IPS DF 6.9 (cell line): ENCODE data around the gene WT1.

Experiments used
- DNase-seq: peaks from one replicate; pipeline ENCODE4 v3.0.0-alpha.2; 2013; ENCODE audit warnings: low read depth, low spot score
- H3K27ac ChIP-seq: one replicate; pipeline ENCODE4 v1.5.1; 2013; ENCODE audit warnings: low read length, control low read depth
- H3K27me3 ChIP-seq: 2 replicates; pipeline ENCODE4 v1.6.1; 2013; ENCODE audit warnings: mild to moderate bottlenecking, low read length; ENCODE audit not compliant: control insufficient read depth, insufficient read depth
- H3K36me3 ChIP-seq: 2 replicates; pipeline ENCODE4 v1.6.1; 2013; ENCODE audit warnings: low read length; ENCODE audit not compliant: control insufficient read depth, insufficient read depth
- H3K4me1 ChIP-seq: 2 replicates; pipeline ENCODE4 v1.6.1; 2013; ENCODE audit warnings: low read length; ENCODE audit not compliant: control insufficient read depth, insufficient read depth
- H3K4me3 ChIP-seq: 2 replicates; pipeline ENCODE4 v1.5.1; 2013; ENCODE audit warnings: mild to moderate bottlenecking, low read length
- H3K9me3 ChIP-seq: 2 replicates; pipeline ENCODE4 v1.6.1; 2013; ENCODE audit warnings: low read length, inconsistent platforms; ENCODE audit not compliant: control insufficient read depth, insufficient read depth
- WGBS: extraction: QIAGEN DNeasy Blood & Tissue Kit; methylation state at CpG from one replicate; pipeline ENCODE4 v1.1.7; 2013; ENCODE audit warnings: mixed read lengths, missing lambda C conversion rate; ENCODE audit not compliant: insufficient read length, insufficient coverage; 5-methylcytosine and 5-hydroxymethylcytosine counted together

WT1 gene

DNA sequence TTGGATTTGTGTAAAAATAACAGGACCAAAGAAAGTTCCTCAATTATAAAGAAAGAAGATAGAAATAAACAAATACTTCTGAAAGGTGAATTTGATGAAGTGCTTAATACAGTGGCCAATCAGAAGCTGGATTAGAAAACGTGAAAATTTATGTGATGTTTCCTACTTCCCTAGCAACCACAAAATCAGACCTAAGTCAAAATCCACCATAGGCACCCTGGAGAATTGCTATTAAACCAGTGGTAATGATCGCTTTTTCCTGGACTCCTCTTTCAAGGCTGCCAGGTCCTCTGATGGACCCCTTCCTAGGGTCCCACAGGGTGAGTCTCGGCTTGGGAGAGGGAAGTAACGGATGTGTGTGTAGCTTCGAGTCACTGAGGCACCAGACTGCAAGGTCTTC is 9.6 kb downstream of the WT1 start:
- peaks cover 3% of the 10 kb centered on the region; the same call in 1 of the 2 replicates for H3K4me1 ChIP-seq
- no peaks in the 10 kb centered on the region for H3K9me3 ChIP-seq
- no CpG with 5 or more reads among the region's 5 CpGs for WGBS
- H3K36me3 ChIP-seq, result no peaks in the 10 kb centered on the region; the same call in 1 of the 2 replicates
- H3K4me3 ChIP-seq, result no peak overlapping the region
- peaks cover 53% of the 10 kb centered on the region for H3K27me3 ChIP-seq
- H3K27ac ChIP-seq, result no peak overlapping the region
- DNase-seq, result no peak

DNA sequence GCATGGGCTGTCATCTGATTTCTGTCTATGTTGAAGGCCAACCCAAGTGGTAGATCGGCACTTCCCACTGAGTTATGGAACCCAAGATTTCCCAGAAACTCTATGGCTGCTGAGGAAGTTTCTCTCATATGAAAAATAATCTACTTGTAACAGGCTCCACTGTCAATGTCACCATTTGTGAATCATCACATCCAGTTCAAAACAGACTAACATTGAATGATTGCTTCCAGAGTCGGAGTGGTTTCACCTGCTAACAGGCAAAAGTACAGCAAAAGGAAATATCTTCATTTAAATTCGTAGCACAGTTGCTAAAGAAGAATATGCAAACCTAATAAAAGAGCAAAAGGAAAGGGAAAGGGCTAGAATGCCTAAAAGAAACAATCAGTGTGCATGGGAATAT is 12.8 kb downstream of the WT1 start:
- WGBS, result no CpG with 5 or more reads among the region's 3 CpGs
- Histone ChIP-seq H3K9me3 (no peaks in the 10 kb centered on the region), H3K27ac (no peak overlapping the region), H3K4me3 (no peak overlapping the region), H3K4me1 (peaks cover 3% of the 10 kb centered on the region; the same call in 1 of the 2 replicates), H3K36me3 (no peaks in the 10 kb centered on the region; the same call in 1 of the 2 replicates), H3K27me3 (peaks cover 21% of the 10 kb centered on the region)
- no peak for DNase-seq

DNA sequence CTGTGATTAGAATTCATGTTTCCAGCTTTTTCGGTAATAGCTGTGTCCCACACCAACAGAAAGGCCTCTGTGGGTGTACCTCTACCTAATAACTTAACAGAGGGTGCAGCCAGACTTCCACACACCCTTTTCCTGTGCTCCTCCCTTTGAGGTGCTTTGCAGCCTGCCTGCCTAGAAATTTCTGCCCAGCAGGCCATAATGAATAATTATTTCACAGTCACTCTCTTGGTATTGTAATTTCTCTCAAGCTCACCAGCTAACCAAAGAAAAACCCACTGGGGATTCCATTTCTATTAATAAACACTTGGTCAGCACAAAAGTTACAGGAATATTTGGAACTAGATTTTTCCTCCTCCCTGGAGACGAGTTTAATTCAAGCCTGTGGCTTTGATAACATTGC is 13.3 kb downstream of the WT1 start:
- no peak overlapping the region for H3K4me3 ChIP-seq
- H3K27ac ChIP-seq, result no peak overlapping the region
- WGBS, result no CpG with 5 or more reads among the region's 2 CpGs

DNA sequence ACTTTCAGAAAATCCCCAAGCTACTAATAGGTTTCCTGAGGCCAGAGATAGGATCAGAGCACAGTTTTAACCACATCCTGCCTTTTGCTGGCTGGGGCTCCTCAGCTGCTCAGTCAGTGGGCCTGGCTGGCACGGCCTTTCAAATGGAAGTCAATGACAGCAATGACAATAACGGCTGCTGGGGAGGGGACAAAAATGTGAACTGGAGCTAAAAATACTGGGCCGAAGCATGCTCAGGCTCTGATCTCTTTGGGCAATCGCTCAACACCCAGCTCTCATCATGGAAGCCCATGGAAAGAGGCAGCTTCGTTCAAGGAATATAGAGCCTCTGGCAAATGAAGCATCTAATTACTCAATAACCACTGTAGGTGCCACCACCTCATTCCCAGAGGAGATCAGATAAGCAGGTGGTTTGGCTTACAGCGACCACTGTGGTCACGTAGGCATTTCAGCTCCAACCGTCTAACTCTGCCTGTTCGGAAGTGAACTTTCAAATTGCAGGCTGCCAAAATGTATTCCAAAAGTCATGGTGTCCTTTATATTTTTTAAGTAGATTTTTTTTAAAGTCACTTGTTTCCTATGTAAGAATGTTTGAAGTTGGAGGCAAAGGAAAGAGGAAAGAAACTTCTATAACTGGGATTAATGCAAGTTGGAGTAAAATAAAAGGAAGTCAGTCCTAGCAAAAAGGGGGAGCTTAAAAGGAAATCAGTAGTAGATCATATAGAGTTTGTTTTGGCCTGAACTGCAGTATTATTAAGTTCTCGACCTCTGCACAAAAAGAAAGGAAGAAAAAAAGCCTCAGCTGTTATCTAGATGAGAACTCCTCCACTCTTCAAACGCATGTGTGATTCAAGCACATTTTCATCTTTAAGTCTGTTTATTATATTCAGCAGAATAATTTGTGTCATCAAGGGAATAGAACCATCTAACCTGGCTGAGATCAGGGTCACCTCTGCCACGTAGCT is 14.1 kb downstream of the WT1 start:
- WGBS, result no CpG with 5 or more reads among the region's 12 CpGs
- Histone ChIP-seq H3K4me1 (peaks cover 2% of the 10 kb centered on the region), H3K27ac (no peak overlapping the region), H3K4me3 (no peak overlapping the region), H3K9me3 (no peaks in the 10 kb centered on the region), H3K36me3 (no peaks in the 10 kb centered on the region), H3K27me3 (peaks cover 8% of the 10 kb centered on the region)
- DNase-seq, result no peak

More for the DNA sequence above, 13.3 kb downstream of the WT1 start:
- H3K36me3 ChIP-seq, result no peaks in the 10 kb centered on the region
- DNase-seq, result no peak
- no peaks in the 10 kb centered on the region for H3K4me1 ChIP-seq
- peaks cover 15% of the 10 kb centered on the region for H3K27me3 ChIP-seq
- no peaks in the 10 kb centered on the region for H3K9me3 ChIP-seq

DNA sequence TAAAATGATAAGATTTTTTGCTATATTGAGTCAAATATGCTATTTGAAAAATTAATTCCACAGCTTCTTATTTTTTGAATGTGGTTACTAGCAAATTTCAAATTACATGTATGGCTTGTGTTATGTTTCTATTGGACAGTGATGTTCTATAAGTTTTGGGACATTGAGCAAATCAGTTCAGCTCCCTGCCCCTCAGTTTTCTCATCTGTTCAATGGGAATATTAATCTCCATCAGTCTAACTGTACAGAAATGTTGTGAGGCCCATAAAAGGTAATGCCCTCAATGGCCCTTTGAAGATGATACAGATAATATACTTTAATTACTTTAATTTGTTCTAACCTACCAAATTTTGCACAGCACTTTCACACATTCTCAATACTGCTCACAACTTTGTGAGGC is 15.2 kb downstream of the WT1 start:
- no peaks in the 10 kb centered on the region for H3K9me3 ChIP-seq
- no peak for DNase-seq
- H3K4me3 ChIP-seq, result no peak overlapping the region
- H3K4me1 ChIP-seq, result peaks cover 2% of the 10 kb centered on the region
- H3K36me3 ChIP-seq, result no peaks in the 10 kb centered on the region
- H3K27me3 ChIP-seq, result peaks cover 3% of the 10 kb centered on the region; the same call in 1 of the 2 replicates
- no peak overlapping the region for H3K27ac ChIP-seq

DNA sequence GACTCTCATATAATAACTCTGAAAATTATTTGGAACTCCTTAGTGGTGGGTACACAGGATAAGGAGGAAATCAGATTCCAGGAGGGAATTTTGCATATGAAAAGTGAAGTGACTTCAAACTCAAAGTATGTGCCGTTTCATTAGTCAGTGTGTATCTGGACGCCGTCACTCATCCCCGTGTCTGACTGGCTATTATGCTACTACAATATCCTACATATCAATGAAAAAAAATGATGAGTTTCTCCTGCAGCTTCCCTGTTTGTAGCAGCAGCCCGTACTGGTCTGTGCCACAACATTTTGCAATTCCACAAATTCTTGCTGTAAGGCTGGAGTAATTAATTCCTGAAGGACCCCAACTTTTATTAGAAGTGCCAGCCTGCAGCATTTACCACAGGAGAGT is 16.5 kb downstream of the WT1 start:
- no CpG with 5 or more reads among the region's 5 CpGs for WGBS
- Histone ChIP-seq H3K4me1 (peaks cover 2% of the 10 kb centered on the region), H3K36me3 (no peaks in the 10 kb centered on the region), H3K4me3 (no peak overlapping the region), H3K9me3 (no peaks in the 10 kb centered on the region), H3K27ac (no peak overlapping the region), H3K27me3 (peaks cover 3% of the 10 kb centered on the region; the same call in 1 of the 2 replicates)
- no peak for DNase-seq

DNA sequence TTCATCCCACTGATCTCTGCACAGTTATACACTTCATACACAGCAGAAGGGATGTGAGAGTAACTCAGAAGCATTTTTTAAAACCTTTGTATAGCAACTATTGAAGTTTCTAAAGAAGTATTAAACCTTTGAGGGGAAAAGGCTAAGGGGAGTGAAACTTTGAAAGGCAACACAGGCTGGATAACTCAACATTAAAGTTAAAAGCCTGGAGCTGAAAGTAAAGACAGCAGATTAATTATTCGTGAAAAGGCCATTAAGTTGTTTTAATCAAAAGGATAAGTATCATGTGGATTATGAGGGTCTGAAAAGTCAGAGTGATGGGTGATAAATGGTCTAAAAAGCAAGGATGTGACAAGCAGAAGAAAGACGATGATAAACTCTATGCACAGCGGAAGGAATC is 17.5 kb downstream of the WT1 start:
- H3K4me3 ChIP-seq, result no peak overlapping the region
- H3K27me3 ChIP-seq, result no peaks in the 10 kb centered on the region
- peaks cover 2% of the 10 kb centered on the region for H3K4me1 ChIP-seq
- no peak overlapping the region for H3K27ac ChIP-seq
- WGBS, result no CpG with 5 or more reads among the region's 3 CpGs
- H3K36me3 ChIP-seq, result no peaks in the 10 kb centered on the region
- H3K9me3 ChIP-seq, result no peaks in the 10 kb centered on the region
- DNase-seq, result no peak

DNA sequence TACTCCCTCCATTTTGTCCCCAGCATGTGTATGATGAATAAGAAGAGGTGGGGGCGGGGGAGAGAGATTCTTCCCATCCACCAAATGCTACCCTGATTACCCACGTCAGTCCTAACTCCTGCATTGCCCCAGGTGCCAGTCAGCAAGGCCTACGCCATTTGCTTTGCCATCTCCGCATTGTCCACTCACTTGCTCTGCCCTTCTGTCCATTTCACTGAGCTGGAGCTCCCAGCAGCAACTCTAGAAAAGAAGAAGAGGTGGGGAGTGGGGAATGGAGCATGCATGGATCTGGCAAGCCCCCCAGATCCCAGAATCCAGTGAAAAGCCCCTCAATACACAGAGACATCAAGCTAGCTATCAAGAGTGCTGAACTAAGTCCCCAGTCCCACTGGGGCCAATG is 19.0 kb downstream of the WT1 start:
- no peaks in the 10 kb centered on the region for H3K36me3 ChIP-seq
- no peak overlapping the region for H3K4me3 ChIP-seq
- no peaks in the 10 kb centered on the region for H3K27me3 ChIP-seq
- WGBS, result no CpG with 5 or more reads among the region's 4 CpGs
- no peak overlapping the region for H3K27ac ChIP-seq
- peaks cover 2% of the 10 kb centered on the region for H3K4me1 ChIP-seq
- no peaks in the 10 kb centered on the region for H3K9me3 ChIP-seq
- DNase-seq, result no peak

DNA sequence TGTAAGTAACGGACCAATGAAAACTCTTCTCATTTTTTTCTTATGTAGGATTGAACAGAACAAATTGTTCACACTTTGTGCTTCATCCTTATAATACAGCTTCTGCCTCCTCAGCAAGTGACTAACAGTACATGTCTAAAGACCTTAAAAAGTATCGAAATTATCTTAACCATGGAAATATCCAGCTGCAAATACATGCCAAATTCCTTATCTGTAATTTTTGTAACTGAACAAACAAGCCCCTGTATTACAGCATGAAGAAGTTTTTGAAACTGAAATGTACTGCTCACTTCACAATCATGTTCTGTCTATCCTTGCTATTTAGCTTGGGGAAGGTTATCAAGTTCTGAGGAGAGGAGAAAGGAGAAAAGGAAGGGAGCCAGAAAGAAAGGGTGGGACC is 20.4 kb downstream of the WT1 start:
- no peak for DNase-seq
- no CpG with 5 or more reads among the region's 2 CpGs for WGBS

DNA sequence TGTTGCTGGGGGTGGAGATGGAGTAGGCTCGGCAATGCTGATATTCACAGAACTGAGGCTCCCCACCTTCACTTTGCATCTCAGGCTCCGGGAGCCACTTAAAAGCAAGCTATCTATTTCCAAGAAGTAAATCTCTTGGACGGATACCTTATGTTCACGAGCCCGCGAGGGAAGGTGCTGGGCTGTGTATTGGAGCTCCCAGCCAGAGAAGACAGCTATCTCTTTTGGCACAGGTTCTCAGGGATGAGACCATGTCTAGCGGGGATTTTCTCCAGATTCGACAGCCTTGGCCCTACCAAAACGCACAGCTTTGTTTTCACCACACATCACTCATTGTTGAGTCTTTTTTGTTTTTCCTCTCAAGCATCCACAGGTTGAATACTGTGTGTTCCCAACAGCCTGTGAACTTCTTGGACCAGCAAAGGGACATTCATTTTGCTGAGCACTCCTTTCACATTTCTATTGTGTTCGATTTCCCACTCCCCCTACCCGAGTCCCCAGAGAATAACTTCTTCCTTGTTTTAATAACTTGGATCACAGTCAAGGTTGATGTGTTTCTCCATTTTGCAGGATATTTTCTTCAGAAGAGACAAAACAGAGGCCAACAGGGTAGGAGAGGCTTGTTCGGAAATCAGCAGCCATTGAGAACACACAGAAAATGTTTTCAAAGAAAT is 23.3 kb downstream of the WT1 start:
- H3K9me3 ChIP-seq, result no peaks in the 10 kb centered on the region
- no peak overlapping the region for H3K27ac ChIP-seq
- no peaks in the 10 kb centered on the region for H3K27me3 ChIP-seq
- H3K36me3 ChIP-seq, result no peaks in the 10 kb centered on the region
- no CpG with 5 or more reads among the region's 12 CpGs for WGBS
- DNase-seq, result no peak
- H3K4me3 ChIP-seq, result no peak overlapping the region
- H3K4me1 ChIP-seq, result peaks cover 2% of the 10 kb centered on the region

More for the DNA sequence above, 20.4 kb downstream of the WT1 start:
- no peaks in the 10 kb centered on the region for H3K9me3 ChIP-seq
- no peaks in the 10 kb centered on the region for H3K27me3 ChIP-seq
- no peak overlapping the region for H3K27ac ChIP-seq
- H3K36me3 ChIP-seq, result no peaks in the 10 kb centered on the region
- no peak overlapping the region for H3K4me3 ChIP-seq
- H3K4me1 ChIP-seq, result peaks cover 2% of the 10 kb centered on the region
